MCF 10A (cell line): ENCODE data around the gene CSNK2A3. TPM values are rescaled to one million over a fixed set of nuclear protein-coding genes. Genes with fewer than 3 reads are reported as not detected.
A peak's percentile ranks its signal among the peaks of the same experiment; 100 is the strongest.

Experiments used
- BruUV-seq: library from RNA; stranded (reverse); fragments of 400-500 nt; replicated peaks from 2 replicates; lab custom pipeline; 2021; lab: Mats Ljungman, UMichigan
- CTCF ChIA-PET: fragments of 300-600 bp; sonication (Branson Sonifier 250); formaldehyde crosslinking; extraction: SDS; loops from one replicate; lab custom pipeline; 2021; ENCODE audit warnings: antibody characterized with exemption, inconsistent platforms; lab: Yijun Ruan, JAX
- POLR2A ChIA-PET: fragments of 300-600, 350-650 bp; sonication (Branson Sonifier 250); formaldehyde crosslinking; extraction: SDS; loops from one replicate; lab custom pipeline; 2020; ENCODE audit warnings: antibody characterized with exemption, inconsistent platforms; lab: Yijun Ruan, JAX
- DNase-seq: peaks from one replicate; pipeline ENCODE4 v3.0.0-alpha.2; 2018; ENCODE audit not compliant: unreplicated experiment
- H3K27ac Mint-ChIP-seq: one replicate; pipeline ENCODE4 v1.8.0; 2022; ENCODE audit warnings: mild to moderate bottlenecking, low read depth, mixed read lengths; ENCODE audit not compliant: unreplicated experiment
- H3K27me3 Mint-ChIP-seq: one replicate; pipeline ENCODE4 v1.8.0; 2022; ENCODE audit warnings: mixed read lengths; ENCODE audit not compliant: insufficient read depth, unreplicated experiment
- H3K36me3 Mint-ChIP-seq: one replicate; pipeline ENCODE4 v1.8.0; 2022; ENCODE audit warnings: mild to moderate bottlenecking, moderate library complexity, mixed read lengths; ENCODE audit not compliant: insufficient read depth, unreplicated experiment
- H3K4me1 Mint-ChIP-seq: one replicate; pipeline ENCODE4 v1.8.0; 2022; ENCODE audit warnings: mixed read lengths; ENCODE audit not compliant: insufficient read depth, unreplicated experiment
- H3K4me3 Mint-ChIP-seq: one replicate; pipeline ENCODE4 v1.8.0; 2022; ENCODE audit warnings: mild to moderate bottlenecking, moderate library complexity, mixed read lengths; ENCODE audit not compliant: unreplicated experiment
- H3K9me3 Mint-ChIP-seq: one replicate; pipeline ENCODE4 v1.8.0; 2022; ENCODE audit warnings: mixed read lengths; ENCODE audit not compliant: unreplicated experiment
- CTCF ChIP-seq: fragments of 200-600 bp; IDR thresholded peaks from one replicate; pipeline ENCODE4 v1.8.0; 2022; ENCODE audit warnings: antibody characterized with exemption, mild to moderate bottlenecking; ENCODE audit not compliant: unreplicated experiment
- intact Hi-C: fragments of 100-400 bp; cut with micrococcal nuclease; formaldehyde crosslinking; loops from 2 replicates; pipeline ENCODE4 v1.14.1; 2022
- total RNA-seq: library from RNA; stranded (reverse); gene quantifications from 2 replicates; pipeline ENCODE4 v1.2.3, GENCODE V29; 2022

The CSNK2A3 gene
- total RNA-seq, 1 experiment from 2014 or later = 2.2 TPM

DNA sequence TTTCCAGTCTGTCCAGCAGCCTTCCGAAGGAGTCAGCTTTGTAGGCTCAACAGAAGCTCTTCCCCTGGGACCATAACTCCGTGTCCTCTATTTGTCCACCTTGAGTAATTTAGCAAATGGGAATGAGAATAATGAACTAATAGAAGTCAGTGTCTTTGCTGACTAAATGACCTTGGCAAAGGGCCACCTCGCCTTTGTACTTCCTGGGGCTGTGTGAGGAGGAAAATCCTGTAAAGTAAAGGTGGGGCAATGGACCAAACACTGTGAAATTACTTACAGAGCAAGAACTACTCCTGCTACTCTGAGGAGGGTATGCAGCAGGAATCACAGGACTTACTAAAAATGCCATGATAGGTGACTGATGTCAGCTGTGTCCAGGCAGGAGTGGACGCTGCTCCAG, 36.2 kb upstream of the CSNK2A3 start:
- H3K9me3 Mint-ChIP-seq = no peaks in the 10 kb centered on the region
- peaks cover 6% of the 10 kb centered on the region for H3K4me1 Mint-ChIP-seq
- H3K4me3 Mint-ChIP-seq = no peak overlapping the region
- BruUV-seq = no TSS peak
- no peak overlapping the region for H3K27ac Mint-ChIP-seq
- ChIA-PET POLR2A (interaction anchor here (1.0 kb wide), 1 partner anchor 33 kb away, joined by 3 read pairs; no protein-coding TSS in a partner anchor), CTCF (no interaction called here)
- no peak for TF ChIP-seq CTCF
- no peaks in the 10 kb centered on the region for H3K27me3 Mint-ChIP-seq
- peak; percentile 59 for DNase-seq
- H3K36me3 Mint-ChIP-seq = no peaks in the 10 kb centered on the region
- intact Hi-C loops = loop anchor here (10.0 kb wide), 1 partner anchor 236 kb away; the partner anchor contains the start of gene GALNT18

DNA sequence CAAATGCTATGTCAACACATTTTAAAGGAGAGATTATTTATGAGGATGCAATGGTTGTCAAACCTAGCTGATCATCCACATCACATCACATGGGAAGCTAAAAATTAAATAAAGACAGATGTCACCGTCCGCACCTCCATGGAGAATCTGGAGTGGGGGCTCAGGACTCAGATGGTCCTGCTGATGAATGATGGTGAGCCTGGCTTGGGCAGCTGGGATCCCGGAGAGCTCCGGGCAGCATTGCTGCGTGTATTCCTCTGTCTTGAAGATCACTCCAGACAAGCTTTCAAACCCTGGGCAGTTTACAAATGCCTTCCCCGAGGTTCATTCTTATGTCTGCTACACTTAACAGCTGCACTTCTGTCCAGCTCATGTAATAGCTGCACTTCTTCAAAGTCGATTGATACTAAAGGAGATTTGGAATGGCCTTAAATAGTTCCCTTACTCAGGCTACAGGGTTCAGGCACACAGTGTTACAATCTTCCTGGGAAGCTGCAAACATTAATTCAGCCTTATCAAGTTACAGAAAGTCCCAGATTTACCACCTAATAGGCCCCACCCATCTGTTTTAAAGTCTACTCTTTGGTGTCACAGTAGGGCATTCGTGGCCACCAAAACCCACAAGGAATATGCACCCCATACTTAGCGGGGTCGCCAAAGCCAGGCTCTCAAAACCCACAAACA, 34.7 kb upstream of the CSNK2A3 start:
- no peaks in the 10 kb centered on the region for H3K36me3 Mint-ChIP-seq
- H3K27me3 Mint-ChIP-seq = no peaks in the 10 kb centered on the region
- H3K27ac Mint-ChIP-seq = no peak overlapping the region
- H3K9me3 Mint-ChIP-seq = no peaks in the 10 kb centered on the region
- ChIA-PET CTCF (no interaction called here), POLR2A (no interaction called here)
- no peak overlapping the region for H3K4me3 Mint-ChIP-seq
- no peak for DNase-seq
- BruUV-seq = no TSS peak
- intact Hi-C loops = loop anchor here (10.0 kb wide), 1 partner anchor 237 kb away; the partner anchor contains the start of gene GALNT18
- TF ChIP-seq CTCF = no peak
- peaks cover 6% of the 10 kb centered on the region for H3K4me1 Mint-ChIP-seq

- ChIA-PET CTCF (no interaction called here), POLR2A (no interaction called here)
- H3K4me3 Mint-ChIP-seq = no peak overlapping the region
- H3K4me1 Mint-ChIP-seq = peaks cover 6% of the 10 kb centered on the region
- H3K9me3 Mint-ChIP-seq = no peaks in the 10 kb centered on the region
- no TSS peak for BruUV-seq
- no peak for DNase-seq
- intact Hi-C loops = loop anchor here (10.0 kb wide), 1 partner anchor 238 kb away; the partner anchor contains the start of gene GALNT18
- H3K27ac Mint-ChIP-seq = no peak overlapping the region
- no peaks in the 10 kb centered on the region for H3K36me3 Mint-ChIP-seq
- H3K27me3 Mint-ChIP-seq = no peaks in the 10 kb centered on the region
- TF ChIP-seq CTCF = no peak
Measured at GRCh38 chr11:11387207-11387606, 34.2 kb upstream of the CSNK2A3 start.

DNA sequence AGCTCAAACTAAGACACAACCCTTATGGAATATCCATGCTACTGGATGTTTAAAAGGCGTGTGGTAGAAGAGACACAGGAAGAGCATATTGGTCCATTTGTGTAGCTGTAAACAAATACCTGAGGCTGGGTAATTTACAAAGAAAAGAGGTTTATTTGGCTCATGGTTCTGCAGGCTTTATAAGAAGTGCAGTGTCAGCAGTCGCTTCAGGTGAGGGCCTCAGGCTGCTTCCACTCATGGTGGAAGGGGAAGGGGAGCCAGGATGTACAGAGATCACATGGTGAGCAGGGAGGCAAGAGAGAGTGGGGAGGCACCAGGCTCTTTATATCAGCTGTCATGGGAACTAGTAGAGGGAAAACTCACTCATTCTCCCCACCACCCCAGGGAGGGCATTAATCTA, 31.8 kb upstream of the CSNK2A3 start:
- Mint-ChIP-seq H3K36me3 (no peaks in the 10 kb centered on the region), H3K9me3 (no peaks in the 10 kb centered on the region), H3K4me3 (no peak overlapping the region), H3K27ac (no peak overlapping the region), H3K4me1 (peaks cover 6% of the 10 kb centered on the region), H3K27me3 (no peaks in the 10 kb centered on the region)
- no TSS peak for BruUV-seq
- DNase-seq = no peak
- CTCF ChIA-PET = no interaction called here
- POLR2A ChIA-PET = interaction anchor here (1.0 kb wide), 1 partner anchor 9 kb away, joined by 3 read pairs; no protein-coding TSS in a partner anchor
- intact Hi-C loops = loop anchor here (10.0 kb wide), 1 partner anchor 240 kb away; the partner anchor contains the start of gene GALNT18
- TF ChIP-seq CTCF = no peak
